ENCODE results near the gene RBM15.

The RBM15 gene

GRCh38 chr1:110338886-110339406, at the start of gene RBM15:
Gene RBM15 (plus strand): TSS chr1:110339377. CDS start chr1:110339406, 29 bp downstream.
- peak; percentile 100 for DNase-seq

GRCh38 chr1:110291241-110292030, 47.7 kb upstream of the RBM15 start:
- DNase-seq: no peak

- DNase-seq: no peak
Observed at GRCh38 chr1:110292031-110292741, 47.0 kb upstream of the RBM15 start.

GRCh38 chr1:110293601-110294104, 45.5 kb upstream of the RBM15 start:
- DNase-seq: no peak

- no peak for DNase-seq
Observed at GRCh38 chr1:110294308-110294707, 44.9 kb upstream of the RBM15 start.

- DNase-seq: no peak
Observed at GRCh38 chr1:110298991-110299390, 40.2 kb upstream of the RBM15 start.

- no peak for DNase-seq
Observed at GRCh38 chr1:110300412-110301085, 38.6 kb upstream of the RBM15 start.

GRCh38 chr1:110302836-110303235, 36.3 kb upstream of the RBM15 start:
- no peak for DNase-seq

- DNase-seq: no peak
Observed at GRCh38 chr1:110305900-110306420, 33.2 kb upstream of the RBM15 start.

- no peak for DNase-seq
Observed at GRCh38 chr1:110307239-110307974, 31.8 kb upstream of the RBM15 start.

GRCh38 chr1:110308247-110308646, 30.9 kb upstream of the RBM15 start:
- no peak for DNase-seq

- no peak for DNase-seq
Observed at GRCh38 chr1:110309139-110309538, 30.0 kb upstream of the RBM15 start.

- no peak for DNase-seq
Observed at GRCh38 chr1:110309767-110310166, 29.4 kb upstream of the RBM15 start.

- DNase-seq: no peak
Observed at GRCh38 chr1:110310300-110310699, 28.9 kb upstream of the RBM15 start.

GRCh38 chr1:110312188-110313121, 26.7 kb upstream of the RBM15 start:
- peak; percentile 65 for DNase-seq

GRCh38 chr1:110316735-110317134, 22.4 kb upstream of the RBM15 start:
- DNase-seq: no peak

- DNase-seq: no peak
Observed at GRCh38 chr1:110318046-110318445, 21.1 kb upstream of the RBM15 start.

- DNase-seq: no peak
Observed at GRCh38 chr1:110319332-110320167, 19.6 kb upstream of the RBM15 start.

- DNase-seq: no peak
Observed at GRCh38 chr1:110320168-110320518, 19.0 kb upstream of the RBM15 start.

- no peak for DNase-seq
Observed at GRCh38 chr1:110321045-110321444, 18.1 kb upstream of the RBM15 start.
